ENCODE results near the gene CCDC73.

GRCh38 chr11:32775908-32776307 is 18.6 kb downstream of the CCDC73 start:
- TF ChIP-seq, protein P1, sequence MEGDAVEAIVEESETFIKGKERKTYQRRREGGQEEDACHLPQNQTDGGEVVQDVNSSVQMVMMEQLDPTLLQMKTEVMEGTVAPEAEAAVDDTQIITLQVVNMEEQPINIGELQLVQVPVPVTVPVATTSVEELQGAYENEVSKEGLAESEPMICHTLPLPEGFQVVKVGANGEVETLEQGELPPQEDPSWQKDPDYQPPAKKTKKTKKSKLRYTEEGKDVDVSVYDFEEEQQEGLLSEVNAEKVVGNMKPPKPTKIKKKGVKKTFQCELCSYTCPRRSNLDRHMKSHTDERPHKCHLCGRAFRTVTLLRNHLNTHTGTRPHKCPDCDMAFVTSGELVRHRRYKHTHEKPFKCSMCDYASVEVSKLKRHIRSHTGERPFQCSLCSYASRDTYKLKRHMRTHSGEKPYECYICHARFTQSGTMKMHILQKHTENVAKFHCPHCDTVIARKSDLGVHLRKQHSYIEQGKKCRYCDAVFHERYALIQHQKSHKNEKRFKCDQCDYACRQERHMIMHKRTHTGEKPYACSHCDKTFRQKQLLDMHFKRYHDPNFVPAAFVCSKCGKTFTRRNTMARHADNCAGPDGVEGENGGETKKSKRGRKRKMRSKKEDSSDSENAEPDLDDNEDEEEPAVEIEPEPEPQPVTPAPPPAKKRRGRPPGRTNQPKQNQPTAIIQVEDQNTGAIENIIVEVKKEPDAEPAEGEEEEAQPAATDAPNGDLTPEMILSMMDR (IDR thresholded peaks at IDR 0.05): no peak
- TF ChIP-seq POLR2AphosphoS5 (IDR thresholded peaks at IDR 0.05) (no peak), EP300 (IDR thresholded peaks at IDR 0.05) (no peak), POLR2A (IDR thresholded peaks at IDR 0.05) (no peak)
